PFSK-1 (cell line): Measurements from ENCODE around the gene FBXO48.

Experiments
- FOXP2 ChIP-seq: optimal IDR thresholded peaks from 2 replicates; pipeline ENCODE3; 2011; ENCODE audit warnings: borderline replicate concordance, control low read depth, inconsistent platforms; ENCODE audit not compliant: insufficient read depth; ENCODE audit errors: extremely low read length, extremely low read depth
- POLR2AphosphoS5 ChIP-seq: IDR thresholded peaks from 2 replicates; pipeline ENCODE4 v1.6.1; 2012; ENCODE audit warnings: low read depth, mild to moderate bottlenecking, control low read depth, low read length, moderate library complexity
- REST ChIP-seq, 2 experiments: IDR thresholded peaks; 2 replicates each; pipeline versions ENCODE4 v1.6.1 to v1.8.0; 2011 to 2012; ENCODE audit warnings: low read depth in 2 of 2, low read length in 2 of 2, control low read depth in 1 of 2, inconsistent platforms in 1 of 2, mild to moderate bottlenecking in 1 of 2, moderate library complexity in 1 of 2; ENCODE audit not compliant: insufficient read depth in 1 of 2
- SIN3A ChIP-seq: IDR thresholded peaks from 2 replicates; pipeline ENCODE4 v1.6.1; 2012; ENCODE audit warnings: mild to moderate bottlenecking, low read length, moderate library complexity, borderline replicate concordance; ENCODE audit not compliant: insufficient read depth
- TAF1 ChIP-seq: IDR thresholded peaks from 2 replicates; pipeline ENCODE4 v1.6.1; 2012; ENCODE audit warnings: low read length, control low read depth, borderline replicate concordance; ENCODE audit not compliant: insufficient read depth

FBXO48 gene

DNA sequence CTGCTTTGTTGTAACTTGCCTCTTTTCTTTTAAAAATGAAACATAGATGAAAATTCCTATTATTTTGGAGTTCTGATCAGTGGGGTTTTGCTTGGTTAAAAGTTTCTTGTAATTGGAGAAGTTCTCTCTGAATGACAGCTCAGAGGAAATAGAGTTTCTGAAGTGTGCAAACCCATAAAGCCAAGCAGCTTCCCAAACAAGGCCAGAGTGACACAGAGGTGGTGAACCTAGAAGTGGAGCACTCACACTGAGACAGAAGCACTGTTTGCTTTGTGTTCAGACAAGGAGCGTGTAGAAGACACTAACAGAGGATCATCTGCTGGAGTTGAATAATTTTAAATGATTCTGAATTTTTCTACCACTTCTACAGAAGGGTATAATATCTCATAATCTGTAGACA lies 49.2 kb downstream of the FBXO48 start:
- TF ChIP-seq TAF1 (no peak), POLR2AphosphoS5 (no peak), SIN3A (no peak), REST (IDR thresholded peaks at IDR 0.05; ENCODE audit: insufficient read depth in 1 of 2, low read depth in 2 of 2, low read length in 2 of 2) (no peak), FOXP2 (no peak)

- TF ChIP-seq FOXP2 (no peak), REST (IDR thresholded peaks at IDR 0.05; ENCODE audit: insufficient read depth in 1 of 2, low read depth in 2 of 2, low read length in 2 of 2) (no peak), POLR2AphosphoS5 (no peak), TAF1 (no peak), SIN3A (no peak)
Observed at GRCh38 chr2:68416081-68416675, 50.9 kb downstream of the FBXO48 start.

GRCh38 chr2:68415521-68415920 lies 51.6 kb downstream of the FBXO48 start:
- TF ChIP-seq SIN3A = no peak
- no peak for TF ChIP-seq TAF1
- TF ChIP-seq POLR2AphosphoS5 = no peak
- TF ChIP-seq FOXP2 = no peak
- TF ChIP-seq REST (IDR thresholded peaks at IDR 0.05; ENCODE audit: insufficient read depth in 1 of 2, low read depth in 2 of 2, low read length in 2 of 2) = no peak

GRCh38 chr2:68414876-68415275 lies 52.2 kb downstream of the FBXO48 start:
- TF ChIP-seq TAF1 = no peak

DNA sequence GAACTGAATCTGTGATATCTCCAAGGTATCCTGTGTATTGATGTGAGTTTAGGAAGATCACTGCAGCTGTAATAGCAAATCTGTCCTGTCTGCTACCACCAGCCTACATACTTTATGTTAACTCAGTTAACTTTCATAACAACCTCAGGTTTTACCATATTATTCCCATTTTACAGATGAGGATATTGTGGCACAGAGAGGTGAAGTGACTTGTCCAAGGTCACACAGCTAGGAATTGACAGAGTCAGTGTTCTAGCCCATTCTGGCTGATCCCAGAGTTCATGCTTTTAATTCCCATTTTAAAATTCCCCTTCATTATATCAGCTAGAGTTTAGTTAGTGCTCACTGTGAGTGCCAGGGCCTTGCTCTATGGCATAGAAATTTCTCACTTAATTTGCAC lies 52.6 kb downstream of the FBXO48 start:
- TF ChIP-seq POLR2AphosphoS5 = no peak
- no peak for TF ChIP-seq FOXP2
- no peak for TF ChIP-seq TAF1
- TF ChIP-seq SIN3A = no peak
- no peak for TF ChIP-seq REST (IDR thresholded peaks at IDR 0.05; ENCODE audit: insufficient read depth in 1 of 2, low read depth in 2 of 2, low read length in 2 of 2)

- TF ChIP-seq POLR2AphosphoS5 (no peak), FOXP2 (no peak)
Observed at GRCh38 chr2:68413466-68413865, 53.6 kb downstream of the FBXO48 start.
